Liver (tissue), 9 donors: ENCODE results near the gene PRKACA. TPM values are rescaled to one million over a fixed set of nuclear protein-coding genes. Genes with fewer than 3 reads are reported as not detected.
A peak's percentile ranks its signal among the peaks of the same experiment; 100 is the strongest.

Source experiments
- DNase-seq: peaks from one replicate; pipeline ENCODE4 v3.0.0-alpha.2; 2017; ENCODE audit warnings: low spot score
- H3K27ac ChIP-seq, 2 donors: one replicate each; pipeline ENCODE4 v1.7.0; 2013; ENCODE audit warnings: inconsistent platforms in 2 of 2, low read length in 2 of 2, control low read depth in 1 of 2, low read depth in 1 of 2, mild to moderate bottlenecking in 1 of 2
- H3K27me3 ChIP-seq, 4 donors: one replicate each; pipeline versions ENCODE4 v1.6.1 to v1.7.0; 2013; ENCODE audit warnings: low read length in 3 of 4, inconsistent platforms in 1 of 4, mild to moderate bottlenecking in 1 of 4, moderate library complexity in 1 of 4; ENCODE audit not compliant: control insufficient read depth in 4 of 4, insufficient read depth in 4 of 4
- H3K36me3 ChIP-seq, 4 donors: one replicate each; pipeline versions ENCODE4 v1.6.1 to v1.7.0; 2013; ENCODE audit warnings: low read length in 3 of 4, mild to moderate bottlenecking in 3 of 4, low read depth in 1 of 4, moderate library complexity in 1 of 4; ENCODE audit not compliant: control insufficient read depth in 4 of 4, insufficient read depth in 3 of 4
- H3K4me1 ChIP-seq, 4 donors: one replicate each; pipeline versions ENCODE4 v1.6.1 to v1.7.0; 2013; ENCODE audit warnings: low read length in 3 of 4, mild to moderate bottlenecking in 3 of 4, moderate library complexity in 1 of 4; ENCODE audit not compliant: control insufficient read depth in 4 of 4, insufficient read depth in 4 of 4
- H3K4me3 ChIP-seq, 3 donors: one replicate each; pipeline versions ENCODE4 v1.6.1 to v1.7.0; 2013; ENCODE audit warnings: low read length in 3 of 3, control low read depth in 1 of 3, low read depth in 1 of 3, mild to moderate bottlenecking in 1 of 3
- H3K9ac ChIP-seq, 2 donors: one replicate each; pipeline ENCODE4 v1.7.0; 2013; ENCODE audit warnings: low read length in 2 of 2, mild to moderate bottlenecking in 2 of 2, moderate library complexity in 2 of 2, control low read depth in 1 of 2, low read depth in 1 of 2
- H3K9me3 ChIP-seq, 4 donors: one replicate each; pipeline versions ENCODE4 v1.6.1 to v1.7.0; 2013; ENCODE audit warnings: low read length in 3 of 4; ENCODE audit not compliant: control insufficient read depth in 4 of 4
- EGR1 ChIP-seq, 2 donors: IDR thresholded peaks; 2 replicates each; pipeline ENCODE4 v1.6.1; 2016 to 2018; ENCODE audit warnings: antibody characterized with exemption in 2 of 2, low read depth in 2 of 2
- FOXA2 ChIP-seq: IDR thresholded peaks from 2 replicates; pipeline ENCODE4 v1.6.1; 2016; ENCODE audit warnings: antibody characterized with exemption
- GABPA ChIP-seq, 2 donors: IDR thresholded peaks in 1 of 2; conservative IDR thresholded peaks in 1 of 2; 2 replicates each; pipeline ENCODE4 v1.6.1; 2016; ENCODE audit warnings: antibody characterized with exemption in 2 of 2, mild to moderate bottlenecking in 1 of 2, moderate library complexity in 1 of 2
- JUND ChIP-seq, 2 donors: IDR thresholded peaks; 2 replicates each; pipeline ENCODE4 v1.6.1; 2016; ENCODE audit warnings: antibody characterized with exemption in 2 of 2
- RAD21 ChIP-seq, 2 donors: IDR thresholded peaks; 2 replicates each; pipeline ENCODE4 v1.6.1; 2016; ENCODE audit warnings: antibody characterized with exemption in 2 of 2, mild to moderate bottlenecking in 2 of 2
- RXRA ChIP-seq, 2 donors: IDR thresholded peaks; 2 replicates each; pipeline ENCODE4 v1.6.1; 2017 to 2018; ENCODE audit warnings: antibody characterized with exemption in 2 of 2, mild to moderate bottlenecking in 1 of 2
- YY1 ChIP-seq: IDR thresholded peaks from 2 replicates; pipeline ENCODE4 v1.6.1; 2016; ENCODE audit warnings: antibody characterized with exemption, mild to moderate bottlenecking
- WGBS: extraction: QIAGEN DNeasy Blood & Tissue Kit; methylation state at CpG from one replicate; pipeline ENCODE4 v1.1.7; 2013; 5-methylcytosine and 5-hydroxymethylcytosine counted together
- polyA plus RNA-seq, 2 donors: library from polyadenylated mRNA; stranded (reverse) in 1 of 2; unstranded in 1 of 2; fragments of 200-250 nt in 1 of 2; fragments of >200 nt in 1 of 2; fragmentation: Nextera tagmentation in 1 of 2; extraction: Ambion mirVana in 1 of 2; gene quantifications; one replicate each; pipeline versions ENCODE4 v1.2.1 to v1.2.3, GENCODE V29; 2013 to 2015
- total RNA-seq, 2 donors: library from RNA; depleted of rRNA; stranded (reverse); fragments of >200 nt; gene quantifications; one replicate each; pipeline ENCODE4 v1.2.3, GENCODE V29; 2014
- TF ChIP-seq, protein P1 (sequence below): IDR thresholded peaks from 2 replicates; pipeline ENCODE4 v1.6.1; 2016; ENCODE audit warnings: antibody characterized with exemption
- TF ChIP-seq, protein P2 (sequence below): IDR thresholded peaks from 2 replicates; pipeline ENCODE4 v1.6.1; 2016; ENCODE audit warnings: antibody characterized with exemption
- TF ChIP-seq, protein P3 (sequence below): IDR thresholded peaks from 2 replicates; pipeline ENCODE4 v1.6.1; 2016; ENCODE audit warnings: antibody characterized with exemption, mild to moderate bottlenecking
- TF ChIP-seq, protein P4 (sequence below): fragments of 150-350 bp; IDR thresholded peaks from 2 replicates; pipeline ENCODE4 v1.5.1; 2017; ENCODE audit warnings: improper control_type of control experiment, low read depth, low read length; ENCODE audit not compliant: missing input control
- donor health status: healthy.
- donor health status: healthy.
- donor health status: healthy.
- donor health status: healthy.
- donor health status: healthy.

The PRKACA gene
- total and polyA plus RNA-seq, 4 donors = 15.5 to 72.4 (median 40.2) TPM

DNA sequence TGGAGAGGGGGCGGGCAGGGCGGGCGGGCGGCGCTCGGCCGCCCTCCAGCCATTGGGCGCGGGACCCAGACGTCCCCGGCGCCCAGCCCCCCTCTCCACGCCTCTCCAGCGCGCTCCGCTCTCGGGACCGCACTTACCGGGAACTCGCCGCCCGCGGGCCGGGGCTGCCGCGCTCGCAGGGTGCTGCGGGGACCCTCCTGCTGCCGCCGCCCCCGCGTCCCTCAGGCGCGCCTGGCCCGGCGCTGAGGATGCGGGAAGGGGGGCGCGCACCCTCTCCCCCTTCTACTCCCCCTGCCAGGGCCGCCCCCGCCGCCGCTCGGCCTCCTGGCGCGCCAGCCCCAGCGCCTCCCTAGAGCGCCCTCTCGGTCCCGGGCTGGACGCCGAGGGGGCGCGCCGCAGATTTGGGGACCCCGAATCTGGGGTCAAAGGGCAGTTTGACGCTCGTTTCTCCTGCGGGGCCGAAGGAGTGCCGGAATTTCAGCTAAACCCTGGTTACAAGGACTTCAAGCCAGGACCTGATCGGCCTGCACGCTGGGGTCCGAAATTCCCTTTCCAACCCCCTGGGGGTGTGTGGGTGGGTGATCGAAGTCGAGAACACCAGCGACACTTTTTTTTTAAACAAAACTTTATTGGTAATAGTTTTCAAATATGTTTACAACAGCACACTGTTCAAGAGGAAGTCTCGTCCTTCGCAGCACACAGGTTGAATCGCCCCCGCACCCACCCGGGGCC lies 26.3 kb downstream of the PRKACA start (continued):
- TF ChIP-seq, protein P1, sequence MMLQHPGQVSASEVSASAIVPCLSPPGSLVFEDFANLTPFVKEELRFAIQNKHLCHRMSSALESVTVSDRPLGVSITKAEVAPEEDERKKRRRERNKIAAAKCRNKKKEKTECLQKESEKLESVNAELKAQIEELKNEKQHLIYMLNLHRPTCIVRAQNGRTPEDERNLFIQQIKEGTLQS = no peak
- TF ChIP-seq GABPA (IDR thresholded peaks at IDR 0.05 in 1 of 2, conservative IDR thresholded peaks at IDR 0.05 in 1 of 2) = no peak

DNA sequence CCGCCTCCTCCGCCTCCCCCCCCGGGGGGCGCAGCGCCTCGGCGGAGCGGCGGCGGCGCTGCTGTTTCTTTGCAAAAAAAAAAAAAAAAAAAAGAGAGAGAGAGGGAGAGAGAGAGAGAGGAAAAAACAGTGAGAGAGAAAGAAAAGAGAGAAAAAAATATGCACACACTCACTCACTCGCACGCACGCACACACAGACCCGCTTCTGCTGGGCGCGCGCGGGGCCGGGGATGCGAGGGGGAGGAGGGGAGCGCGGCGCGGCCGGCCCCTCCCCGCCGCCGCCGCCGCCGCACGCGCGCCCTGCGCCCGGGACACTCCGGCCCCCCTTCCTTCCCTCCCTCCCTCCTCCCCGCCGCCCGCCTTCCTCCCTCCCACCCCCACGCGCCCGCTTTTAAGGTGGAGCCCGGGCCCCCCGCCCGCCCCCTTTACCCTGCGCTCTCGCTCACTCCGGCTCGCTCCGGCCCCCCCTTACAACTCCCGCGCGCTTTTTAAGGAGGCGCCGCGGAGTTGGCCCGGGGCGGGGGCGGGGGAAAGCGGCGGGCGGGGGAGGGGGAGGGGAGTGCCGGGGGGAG lies 27.0 kb downstream of the PRKACA start, which contains the start of gene SAMD1:
TSS of gene SAMD1 (minus strand) at position 243 of the 572 bp plus-strand sequence.
- H3K9me3 ChIP-seq = peaks cover 0 to 5% (median 3%) of the 10 kb centered on the region in 4 donors
- H3K27ac ChIP-seq = peak within 1 kb of the TSS; percentile 95 to 96
- H3K9ac ChIP-seq = peak within 1 kb of the TSS; percentile 89 to 97
- under 1% methylated on average over 58 of the region's 65 CpGs for whole genome bisulfite sequencing
- peak within 1 kb of the TSS; percentile 85 to 93 (median 89) for H3K4me3 ChIP-seq
- H3K27me3 ChIP-seq = no peaks in the 10 kb centered on the region
- TF ChIP-seq, protein P2, sequence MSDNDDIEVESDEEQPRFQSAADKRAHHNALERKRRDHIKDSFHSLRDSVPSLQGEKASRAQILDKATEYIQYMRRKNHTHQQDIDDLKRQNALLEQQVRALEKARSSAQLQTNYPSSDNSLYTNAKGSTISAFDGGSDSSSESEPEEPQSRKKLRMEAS = no peak
- TF ChIP-seq FOXA2 (no peak), EGR1 (IDR thresholded peaks at IDR 0.05; ENCODE audit: low read depth in 2 of 2) (no peak), GABPA (IDR thresholded peaks at IDR 0.05 in 1 of 2, conservative IDR thresholded peaks at IDR 0.05 in 1 of 2) (no peak), YY1 (no peak), RXRA (IDR thresholded peaks at IDR 0.05) (no peak), JUND (IDR thresholded peaks at IDR 0.05) (no peak), RAD21 (IDR thresholded peaks at IDR 0.05) (no peak)
- TF ChIP-seq, protein P1 = no peak
- TF ChIP-seq, protein P3, sequence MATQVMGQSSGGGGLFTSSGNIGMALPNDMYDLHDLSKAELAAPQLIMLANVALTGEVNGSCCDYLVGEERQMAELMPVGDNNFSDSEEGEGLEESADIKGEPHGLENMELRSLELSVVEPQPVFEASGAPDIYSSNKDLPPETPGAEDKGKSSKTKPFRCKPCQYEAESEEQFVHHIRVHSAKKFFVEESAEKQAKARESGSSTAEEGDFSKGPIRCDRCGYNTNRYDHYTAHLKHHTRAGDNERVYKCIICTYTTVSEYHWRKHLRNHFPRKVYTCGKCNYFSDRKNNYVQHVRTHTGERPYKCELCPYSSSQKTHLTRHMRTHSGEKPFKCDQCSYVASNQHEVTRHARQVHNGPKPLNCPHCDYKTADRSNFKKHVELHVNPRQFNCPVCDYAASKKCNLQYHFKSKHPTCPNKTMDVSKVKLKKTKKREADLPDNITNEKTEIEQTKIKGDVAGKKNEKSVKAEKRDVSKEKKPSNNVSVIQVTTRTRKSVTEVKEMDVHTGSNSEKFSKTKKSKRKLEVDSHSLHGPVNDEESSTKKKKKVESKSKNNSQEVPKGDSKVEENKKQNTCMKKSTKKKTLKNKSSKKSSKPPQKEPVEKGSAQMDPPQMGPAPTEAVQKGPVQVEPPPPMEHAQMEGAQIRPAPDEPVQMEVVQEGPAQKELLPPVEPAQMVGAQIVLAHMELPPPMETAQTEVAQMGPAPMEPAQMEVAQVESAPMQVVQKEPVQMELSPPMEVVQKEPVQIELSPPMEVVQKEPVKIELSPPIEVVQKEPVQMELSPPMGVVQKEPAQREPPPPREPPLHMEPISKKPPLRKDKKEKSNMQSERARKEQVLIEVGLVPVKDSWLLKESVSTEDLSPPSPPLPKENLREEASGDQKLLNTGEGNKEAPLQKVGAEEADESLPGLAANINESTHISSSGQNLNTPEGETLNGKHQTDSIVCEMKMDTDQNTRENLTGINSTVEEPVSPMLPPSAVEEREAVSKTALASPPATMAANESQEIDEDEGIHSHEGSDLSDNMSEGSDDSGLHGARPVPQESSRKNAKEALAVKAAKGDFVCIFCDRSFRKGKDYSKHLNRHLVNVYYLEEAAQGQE = no peak
- TF ChIP-seq, protein P4, sequence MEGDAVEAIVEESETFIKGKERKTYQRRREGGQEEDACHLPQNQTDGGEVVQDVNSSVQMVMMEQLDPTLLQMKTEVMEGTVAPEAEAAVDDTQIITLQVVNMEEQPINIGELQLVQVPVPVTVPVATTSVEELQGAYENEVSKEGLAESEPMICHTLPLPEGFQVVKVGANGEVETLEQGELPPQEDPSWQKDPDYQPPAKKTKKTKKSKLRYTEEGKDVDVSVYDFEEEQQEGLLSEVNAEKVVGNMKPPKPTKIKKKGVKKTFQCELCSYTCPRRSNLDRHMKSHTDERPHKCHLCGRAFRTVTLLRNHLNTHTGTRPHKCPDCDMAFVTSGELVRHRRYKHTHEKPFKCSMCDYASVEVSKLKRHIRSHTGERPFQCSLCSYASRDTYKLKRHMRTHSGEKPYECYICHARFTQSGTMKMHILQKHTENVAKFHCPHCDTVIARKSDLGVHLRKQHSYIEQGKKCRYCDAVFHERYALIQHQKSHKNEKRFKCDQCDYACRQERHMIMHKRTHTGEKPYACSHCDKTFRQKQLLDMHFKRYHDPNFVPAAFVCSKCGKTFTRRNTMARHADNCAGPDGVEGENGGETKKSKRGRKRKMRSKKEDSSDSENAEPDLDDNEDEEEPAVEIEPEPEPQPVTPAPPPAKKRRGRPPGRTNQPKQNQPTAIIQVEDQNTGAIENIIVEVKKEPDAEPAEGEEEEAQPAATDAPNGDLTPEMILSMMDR = no peak
- peak; percentile 82 for DNase-seq
- peaks cover 0 to 1% (median 0%) of the 10 kb centered on the region in 4 donors for H3K36me3 ChIP-seq
- H3K4me1 ChIP-seq = peaks cover 4 to 14% (median 9%) of the 10 kb centered on the region in 4 donors
